Measurements from ENCODE around the gene TMEM120B.
"Not testable (repeated sequence)": the region's sequence is repeated elsewhere in the genome, so short reads cannot be mapped to it uniquely, and the experiment has no call there.

The TMEM120B gene

DNA sequence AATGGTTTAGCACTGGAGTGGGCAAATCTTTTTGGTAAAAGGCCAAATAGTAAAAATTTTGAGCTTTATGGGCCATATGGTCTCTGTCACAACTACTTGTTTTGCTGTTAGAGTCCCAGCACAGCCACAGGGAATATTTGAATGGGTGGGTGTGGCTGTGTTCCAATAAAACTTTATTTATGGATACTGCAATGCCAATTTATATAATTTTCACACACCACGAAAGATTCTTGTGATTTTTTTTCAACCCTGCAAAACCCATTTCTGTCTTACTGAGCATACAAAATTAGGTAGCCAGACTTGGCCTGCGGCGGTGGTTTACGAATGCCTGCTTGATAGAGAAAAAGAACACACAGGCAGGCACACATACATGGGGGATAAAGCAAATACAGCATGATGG lies 28.3 kb downstream of the TMEM120B start:
- Histone ChIP-seq H3K36me3 (peaks cover 24% of the 10 kb centered on the region), H3K27me3 (no peaks in the 10 kb centered on the region), H3K4me3 (no peak overlapping the region), H3K4me1 (no peaks in the 10 kb centered on the region), H3K9me3 (no peaks in the 10 kb centered on the region), H3K4me2 (no peak overlapping the region), H3K9ac (no peak overlapping the region), H4K20me1 (peaks cover 32% of the 10 kb centered on the region), H3K27ac (no peak overlapping the region)
- no peak for TF ChIP-seq Cebpa-rat (IDR thresholded peaks at IDR 0.05)

DNA sequence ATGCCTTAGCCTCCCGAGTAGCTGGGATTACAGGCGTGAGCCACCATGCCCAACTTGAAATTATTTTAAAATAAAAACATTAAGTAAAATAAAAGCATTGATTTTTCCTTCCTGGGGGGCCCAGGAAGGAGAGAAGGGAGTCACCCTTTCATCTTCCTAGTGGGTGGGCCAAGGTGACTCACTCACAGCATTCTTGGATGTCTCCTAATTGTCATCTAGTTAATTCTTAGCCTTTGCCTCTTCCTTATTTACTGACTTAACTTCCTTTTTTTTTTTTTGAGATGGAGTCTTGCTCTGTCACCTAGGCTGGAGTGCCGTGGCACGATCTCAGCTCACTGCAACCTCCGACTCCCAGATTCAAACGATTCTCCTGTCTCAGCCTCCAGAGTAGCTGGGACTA lies 29.2 kb downstream of the TMEM120B start:
- H4K20me1 ChIP-seq = peaks cover 30% of the 10 kb centered on the region
- no peaks in the 10 kb centered on the region for H3K4me1 ChIP-seq
- H3K36me3 ChIP-seq = peaks cover 24% of the 10 kb centered on the region
- no peak for TF ChIP-seq Cebpa-rat (IDR thresholded peaks at IDR 0.05)
- H3K27me3 ChIP-seq = no peaks in the 10 kb centered on the region
- H3K27ac ChIP-seq = no peak overlapping the region
- H3K4me2 ChIP-seq = no peak overlapping the region
- H3K4me3 ChIP-seq = no peak overlapping the region
- H3K9me3 ChIP-seq = no peaks in the 10 kb centered on the region
- no peak overlapping the region for H3K9ac ChIP-seq

DNA sequence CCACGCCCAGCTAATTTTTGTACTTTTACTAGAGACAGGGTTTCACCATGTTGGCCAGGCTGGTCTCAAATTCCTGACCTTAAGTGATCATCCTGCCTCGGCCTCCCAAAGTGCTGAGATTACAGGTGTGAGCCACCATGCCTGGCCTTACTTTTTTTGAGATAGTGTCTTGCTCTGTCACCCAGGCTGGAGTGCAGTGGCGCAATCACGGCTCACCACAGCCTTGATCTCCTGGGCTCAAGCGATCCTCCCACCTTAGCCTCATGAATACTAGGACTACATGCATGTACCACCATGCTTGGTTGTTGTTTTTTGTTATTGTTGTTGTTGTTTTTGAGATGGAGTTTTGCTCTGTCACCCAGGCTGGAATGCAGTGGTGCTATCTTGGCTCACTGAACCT lies 33.0 kb downstream of the TMEM120B start:
- H3K4me1 ChIP-seq = peaks cover 12% of the 10 kb centered on the region; the same call in 1 of the 2 replicates
- H3K27ac ChIP-seq, H3K27me3 ChIP-seq, H3K4me3 ChIP-seq, H3K4me2 ChIP-seq, H3K9me3 ChIP-seq, H3K9ac ChIP-seq, H4K20me1 ChIP-seq: not testable (repeated sequence)
- peaks cover 46% of the 10 kb centered on the region for H3K36me3 ChIP-seq

DNA sequence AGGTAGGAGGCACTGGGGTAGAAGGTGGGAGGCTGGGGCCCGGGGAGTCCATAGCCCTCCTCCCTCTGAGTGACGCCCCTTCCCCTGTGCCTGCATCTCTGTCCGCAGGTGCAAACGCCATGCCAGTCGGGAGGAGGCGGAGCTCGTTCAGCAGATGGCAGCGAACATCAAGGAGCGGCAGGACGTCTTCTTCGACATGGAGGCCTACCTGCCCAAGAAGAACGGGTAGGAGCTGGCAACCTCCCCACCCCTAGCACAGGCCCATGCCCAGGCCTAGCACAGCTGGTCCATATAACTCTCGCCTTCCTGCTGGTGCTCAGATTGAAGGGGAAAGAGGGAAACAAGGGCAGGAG lies 35.6 kb downstream of the TMEM120B start:
- peaks cover 64% of the 10 kb centered on the region for H3K36me3 ChIP-seq
- H3K9me3 ChIP-seq = no peaks in the 10 kb centered on the region
- peak overlapping the region; percentile 23 for H3K4me2 ChIP-seq
- no peaks in the 10 kb centered on the region for H3K27me3 ChIP-seq
- peaks cover 12% of the 10 kb centered on the region; the same call in 1 of the 2 replicates for H3K4me1 ChIP-seq
- no peak overlapping the region for H3K9ac ChIP-seq
- no peak for TF ChIP-seq Cebpa-rat (IDR thresholded peaks at IDR 0.05)
- peak overlapping the region; percentile 14; the same call in 1 of the 2 replicates for H3K27ac ChIP-seq
- H3K4me3 ChIP-seq = no peak overlapping the region
- no peaks in the 10 kb centered on the region for H4K20me1 ChIP-seq

DNA sequence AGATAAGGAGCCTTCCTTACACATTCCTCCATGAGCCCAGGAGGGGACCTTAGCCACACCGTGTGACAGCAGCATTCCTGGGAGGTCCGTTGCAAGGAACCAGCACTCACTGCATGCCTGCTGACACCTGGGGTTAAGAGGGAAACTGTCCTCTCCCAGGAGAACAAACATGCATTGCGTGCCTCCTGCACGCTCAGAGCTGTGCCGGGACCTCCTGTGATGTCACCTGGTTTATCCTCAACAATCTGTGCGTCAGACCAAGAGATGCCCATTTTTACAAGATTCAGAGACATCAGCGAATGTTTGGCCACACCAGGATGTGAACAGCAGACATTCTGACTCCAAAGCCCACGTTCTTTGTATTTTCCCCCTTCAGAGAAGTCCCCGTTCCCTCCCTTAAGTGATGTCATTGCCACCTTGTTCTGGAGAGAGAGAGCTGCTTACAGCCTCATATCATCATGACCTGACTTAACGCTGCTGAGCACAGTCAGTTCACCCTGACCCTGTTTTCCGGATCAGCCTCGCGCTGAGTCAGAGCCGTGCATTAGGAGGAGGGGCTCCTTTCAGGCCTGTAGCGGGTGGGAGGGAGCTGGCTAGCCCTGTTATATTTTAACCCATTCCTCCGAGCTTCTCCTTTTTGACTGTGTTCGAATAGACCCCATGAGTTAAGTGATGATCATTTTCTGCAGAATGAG lies 36.2 kb downstream of the TMEM120B start:
- H3K9me3 ChIP-seq = no peaks in the 10 kb centered on the region
- H3K4me1 ChIP-seq = peaks cover 12% of the 10 kb centered on the region; the same call in 1 of the 2 replicates
- no peak for TF ChIP-seq Cebpa-rat (IDR thresholded peaks at IDR 0.05)
- H3K9ac ChIP-seq = no peak overlapping the region
- peak overlapping the region; percentile 23 for H3K4me2 ChIP-seq
- peak overlapping the region; percentile 14; the same call in 1 of the 2 replicates for H3K27ac ChIP-seq
- peaks cover 64% of the 10 kb centered on the region for H3K36me3 ChIP-seq
- H3K4me3 ChIP-seq = no peak overlapping the region
- no peaks in the 10 kb centered on the region for H3K27me3 ChIP-seq
- no peaks in the 10 kb centered on the region for H4K20me1 ChIP-seq

DNA sequence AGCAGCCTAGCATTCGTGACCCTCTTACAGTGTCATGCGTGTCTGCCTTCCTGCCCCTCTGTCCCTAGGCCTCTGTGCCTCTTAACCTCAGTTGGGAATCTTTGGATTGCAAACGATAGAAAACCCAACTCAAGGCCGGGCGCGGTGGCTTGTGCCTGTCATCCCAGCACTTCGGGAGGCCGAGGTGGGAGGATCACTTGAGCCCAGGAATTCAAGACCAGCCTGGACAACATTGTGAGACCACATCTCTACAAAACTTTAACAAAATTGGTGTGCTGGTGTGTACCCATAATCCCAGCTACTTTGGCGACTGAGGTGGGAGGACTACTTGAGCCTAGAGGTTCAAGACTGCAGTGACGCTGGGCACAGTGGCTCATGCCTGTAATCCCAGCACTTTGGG lies 36.7 kb downstream of the TMEM120B start:
- H3K9ac ChIP-seq = no peak overlapping the region
- H3K4me1 ChIP-seq = peaks cover 12% of the 10 kb centered on the region; the same call in 1 of the 2 replicates
- no peaks in the 10 kb centered on the region for H3K27me3 ChIP-seq
- no peak overlapping the region for H3K4me2 ChIP-seq
- peaks cover 64% of the 10 kb centered on the region for H3K36me3 ChIP-seq
- no peak for TF ChIP-seq Cebpa-rat (IDR thresholded peaks at IDR 0.05)
- H4K20me1 ChIP-seq = no peaks in the 10 kb centered on the region
- H3K27ac ChIP-seq = no peak overlapping the region
- H3K9me3 ChIP-seq = no peaks in the 10 kb centered on the region
- no peak overlapping the region for H3K4me3 ChIP-seq

DNA sequence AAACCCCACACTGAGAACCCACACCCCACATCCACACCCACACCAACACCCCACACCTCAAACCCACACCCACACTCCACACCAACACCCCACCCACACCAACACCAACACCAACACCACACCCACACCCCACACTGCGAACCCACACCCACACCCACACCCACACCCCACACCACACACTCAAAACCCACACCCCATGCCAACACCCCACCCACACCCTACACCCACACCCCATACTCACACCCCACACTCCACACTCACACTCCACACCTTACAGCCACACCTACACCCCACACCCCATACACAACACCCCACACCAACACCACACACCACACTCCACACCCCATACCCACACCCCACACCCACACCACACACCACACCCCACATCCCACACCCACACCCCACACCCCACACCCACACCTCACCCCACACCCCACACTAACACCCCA lies 38.0 kb downstream of the TMEM120B start:
- H4K20me1 ChIP-seq = no peaks in the 10 kb centered on the region
- peaks cover 56% of the 10 kb centered on the region for H3K36me3 ChIP-seq
- TF ChIP-seq Cebpa-rat (IDR thresholded peaks at IDR 0.05) = no peak
- no peaks in the 10 kb centered on the region for H3K9me3 ChIP-seq
- H3K27me3 ChIP-seq = no peaks in the 10 kb centered on the region
- H3K4me3 ChIP-seq = no peak overlapping the region
- no peak overlapping the region for H3K4me2 ChIP-seq
- H3K9ac ChIP-seq = no peak overlapping the region
- peaks cover 17% of the 10 kb centered on the region for H3K4me1 ChIP-seq
- no peak overlapping the region for H3K27ac ChIP-seq

DNA sequence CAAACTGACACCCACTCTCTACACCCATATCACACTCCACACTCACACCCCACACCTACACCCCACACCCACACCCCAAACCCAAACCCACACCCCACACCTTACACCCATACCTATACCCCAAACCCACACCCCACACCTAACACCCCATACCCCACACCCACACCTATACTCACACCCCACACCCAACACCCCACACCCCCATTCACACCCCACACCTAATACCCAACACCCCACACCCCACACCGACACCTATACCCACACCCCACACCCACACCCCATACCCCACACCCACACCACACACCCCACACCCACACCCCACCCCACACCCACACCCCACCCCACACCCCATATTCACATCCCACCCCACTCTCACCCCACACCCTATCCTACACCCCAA lies 38.5 kb downstream of the TMEM120B start:
- no peak for TF ChIP-seq Cebpa-rat (IDR thresholded peaks at IDR 0.05)
- H3K4me3 ChIP-seq = no peak overlapping the region
- H3K9ac ChIP-seq = no peak overlapping the region
- no peak overlapping the region for H3K27ac ChIP-seq
- peaks cover 57% of the 10 kb centered on the region for H3K36me3 ChIP-seq
- H3K27me3 ChIP-seq = no peaks in the 10 kb centered on the region
- no peaks in the 10 kb centered on the region for H3K9me3 ChIP-seq
- H3K4me1 ChIP-seq = peaks cover 22% of the 10 kb centered on the region
- H4K20me1 ChIP-seq = no peaks in the 10 kb centered on the region
- H3K4me2 ChIP-seq = no peak overlapping the region

DNA sequence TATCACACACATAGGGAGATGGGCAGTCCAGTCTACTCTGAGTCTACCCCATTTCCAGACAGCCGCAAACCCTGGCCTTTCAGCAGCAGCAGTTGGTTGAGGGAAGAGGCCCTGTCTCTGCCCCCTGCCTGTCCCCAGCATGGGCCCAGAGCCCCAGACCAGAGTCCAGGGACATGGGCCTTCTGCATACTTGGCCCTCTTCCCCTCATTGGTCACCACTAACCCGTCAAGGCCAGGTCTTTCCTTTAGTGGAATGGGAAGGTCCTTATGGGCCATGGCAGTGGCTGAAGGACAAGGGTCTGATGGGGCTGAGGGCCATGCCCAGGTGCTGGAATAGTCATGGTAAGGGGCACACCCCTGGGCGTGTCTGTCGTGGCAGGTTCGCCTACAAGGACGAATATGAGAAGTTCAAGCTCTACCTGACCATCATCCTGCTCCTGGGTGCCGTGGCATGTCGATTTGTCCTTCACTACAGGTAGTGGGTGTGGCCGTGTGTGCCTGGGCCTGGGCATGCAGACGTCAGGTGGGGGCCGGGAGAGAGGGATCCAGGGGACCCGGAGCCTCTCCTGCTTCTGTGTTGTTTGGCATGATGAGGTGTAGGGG lies 39.3 kb downstream of the TMEM120B start:
- Histone ChIP-seq H3K4me2 (no peak overlapping the region), H3K27me3 (no peaks in the 10 kb centered on the region), H3K9me3 (no peaks in the 10 kb centered on the region), H3K4me1 (peaks cover 31% of the 10 kb centered on the region), H3K9ac (no peak overlapping the region), H4K20me1 (no peaks in the 10 kb centered on the region), H3K27ac (no peak overlapping the region), H3K36me3 (peaks cover 57% of the 10 kb centered on the region), H3K4me3 (no peak overlapping the region)
- no peak for TF ChIP-seq Cebpa-rat (IDR thresholded peaks at IDR 0.05)

DNA sequence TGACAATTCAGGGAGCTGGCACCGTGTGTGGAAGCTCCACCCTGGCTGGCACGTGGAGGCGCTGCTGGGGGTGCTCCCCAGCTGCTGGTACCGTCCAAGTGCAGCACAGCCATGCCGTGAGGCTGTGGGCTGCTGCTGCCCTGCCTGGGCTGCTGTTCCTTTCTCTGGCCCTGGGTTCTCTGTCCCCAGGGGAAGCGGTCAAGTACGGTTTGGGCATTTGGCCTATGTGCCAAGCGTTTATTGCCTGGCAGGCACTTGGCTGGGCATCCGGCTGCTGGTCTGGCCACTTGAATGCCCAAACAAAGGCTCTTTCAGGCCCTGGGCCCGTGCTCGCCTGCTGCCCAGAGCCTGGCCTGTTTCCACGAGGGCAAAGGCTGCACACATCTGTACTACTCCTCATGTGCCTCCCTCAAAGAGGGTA lies 41.3 kb downstream of the TMEM120B start:
- Histone ChIP-seq H3K4me2 (no peak overlapping the region), H3K27me3 (no peaks in the 10 kb centered on the region), H3K9me3 (no peaks in the 10 kb centered on the region), H3K4me1 (peaks cover 32% of the 10 kb centered on the region), H3K36me3 (peaks cover 60% of the 10 kb centered on the region), H4K20me1 (no peaks in the 10 kb centered on the region), H3K4me3 (no peak overlapping the region), H3K9ac (no peak overlapping the region), H3K27ac (0 out of 2 replicates have a peak overlapping the region, but pooled peaks have one; percentile 4)
- no peak for TF ChIP-seq Cebpa-rat (IDR thresholded peaks at IDR 0.05)

Data from BLaER1 (cell line).